A549 treated with AZD9567 at 1 μM for 4 hours (cell line): ENCODE results near the gene TMEM202. TPM values are rescaled to one million over a fixed set of nuclear protein-coding genes. Genes with fewer than 3 reads are reported as not detected.

ENCODE experiments used
- total RNA-seq: library from RNA; stranded (reverse); fragments of 200-300 nt; extraction: Qiagen RNA extraction; gene quantifications from 5 replicates; pipeline ENCODE4 v1.2.3, GENCODE V29; 2022; ENCODE audit not compliant: insufficient read depth

The TMEM202 gene
- total RNA-seq = not detected in 5 replicates

GRCh38 chr15:72397796-72398588 lies at the start of gene TMEM202:
TSS of gene TMEM202 (plus strand) at chr15:72398305. CDS start at chr15:72398327, 22 bp downstream.

GRCh38 chr15:72375846-72376581 lies 22.1 kb upstream of the TMEM202 start, which contains the start of gene HEXA:
TSS of gene HEXA (minus strand) at chr15:72376014. CDS start at chr15:72375972, 42 bp downstream.

Other genes starting within 250 kb of the TMEM202 start
- gene GRAMD2A, start 200.5 kb upstream of the TMEM202 start, total RNA-seq = 0.05 to 0.13 TPM in 2 of 5 replicates, not detected in the others
- 2,979 to 3,428 TPM (median 3,179 TPM) in 5 replicates for gene PKM, start 167.1 kb upstream of the TMEM202 start, total RNA-seq
- gene PARP6, start 125.8 kb upstream of the TMEM202 start, total RNA-seq = 46.2 to 68.1 TPM (median 66.8 TPM) in 5 replicates
- 0.11 to 0.20 TPM (median 0.12 TPM) in 4 of 5 replicates, not detected in the other for gene CELF6, start 78.1 kb upstream of the TMEM202 start, total RNA-seq
- 127 to 158 TPM (median 150 TPM) in 5 replicates for gene HEXA, start 22.3 kb upstream of the TMEM202 start, total RNA-seq
- 52.6 to 80.6 TPM (median 74.1 TPM) in 5 replicates for gene ARIH1, start 76.0 kb downstream of the TMEM202 start, total RNA-seq